Bronchial epithelial cell (primary cell): ENCODE results near the gene TCF4. TPM values are rescaled to one million over a fixed set of nuclear protein-coding genes. Genes with fewer than 3 reads are reported as not detected.

Experiments used
- DNase-seq: peaks from one replicate; pipeline ENCODE4 v3.0.0-alpha.2; 2010; ENCODE audit warnings: low read depth
- FAIRE-seq: peaks from 2 replicates; lab custom pipeline; 2011; peaks lifted over from hg19 to GRCh38; lab: Jason Lieb, UNC
- H3K27me3 ChIP-seq: 2 replicates; pipeline ENCODE4 v1.5.1; 2011; ENCODE audit warnings: low read length; ENCODE audit not compliant: control insufficient read depth, insufficient read depth
- H3K36me3 ChIP-seq: 2 replicates; pipeline ENCODE4 v1.5.1; 2011; ENCODE audit warnings: low read length; ENCODE audit not compliant: control insufficient read depth, insufficient read depth
- H3K4me3 ChIP-seq: 2 replicates; pipeline ENCODE4 v1.5.1; 2011; ENCODE audit warnings: mild to moderate bottlenecking, low read depth, low read length, control low read depth
- CTCF ChIP-seq: IDR thresholded peaks from 2 replicates; pipeline ENCODE4 v1.5.1; 2011; ENCODE audit warnings: mild to moderate bottlenecking, moderate library complexity, low read length, control low read depth, inconsistent platforms; ENCODE audit not compliant: insufficient read depth, severe bottlenecking
- total RNA-seq: library from RNA; depleted of rRNA; stranded (reverse); fragments of >200 nt; gene quantifications from 2 replicates; pipeline ENCODE4 v1.2.1, GENCODE V29; 2014

TCF4 gene
- total RNA-seq, 1 donor from 2014 or later, result 10.0 TPM

GRCh38 chr18:55385770-55386169 lies 202.2 kb downstream of the TCF4 start:
- Histone ChIP-seq H3K27me3 (no peaks in the 10 kb centered on the region), H3K4me3 (no peak overlapping the region), H3K36me3 (no peaks in the 10 kb centered on the region)
- no peak for TF ChIP-seq CTCF
- FAIRE-seq (no peak), DNase-seq (no peak)

- peak; percentile 39 for DNase-seq
- peak; percentile 77 for FAIRE-seq
Measured at GRCh38 chr18:55384551-55385275, 203.3 kb downstream of the TCF4 start.

GRCh38 chr18:55384115-55384514 lies 203.9 kb downstream of the TCF4 start:
- no peak for FAIRE-seq
- DNase-seq, result no peak
- TF ChIP-seq CTCF, result no peak
- Histone ChIP-seq H3K27me3 (no peaks in the 10 kb centered on the region), H3K4me3 (no peak overlapping the region), H3K36me3 (no peaks in the 10 kb centered on the region)

More at GRCh38 chr18:55384551-55385275, 203.3 kb downstream of the TCF4 start:
- peak; percentile 76 for TF ChIP-seq CTCF
- H3K36me3 ChIP-seq, result no peaks in the 10 kb centered on the region
- H3K4me3 ChIP-seq, result no peak overlapping the region
- H3K27me3 ChIP-seq, result no peaks in the 10 kb centered on the region

GRCh38 chr18:55382277-55382805 lies 205.7 kb downstream of the TCF4 start:
- DNase-seq, result no peak
- no peaks in the 10 kb centered on the region for H3K27me3 ChIP-seq
- FAIRE-seq, result no peak

GRCh38 chr18:55381277-55381676 lies 206.7 kb downstream of the TCF4 start:
- DNase-seq (no peak), FAIRE-seq (no peak)
- no peaks in the 10 kb centered on the region for H3K36me3 ChIP-seq
- TF ChIP-seq CTCF, result no peak
- H3K4me3 ChIP-seq, result no peak overlapping the region
- no peaks in the 10 kb centered on the region for H3K27me3 ChIP-seq

More at GRCh38 chr18:55382277-55382805, 205.7 kb downstream of the TCF4 start:
- Histone ChIP-seq H3K36me3 (no peaks in the 10 kb centered on the region), H3K4me3 (no peak overlapping the region)
- no peak for TF ChIP-seq CTCF

- no peaks in the 10 kb centered on the region for H3K27me3 ChIP-seq
- H3K4me3 ChIP-seq, result no peak overlapping the region
- no peak for TF ChIP-seq CTCF
- no peaks in the 10 kb centered on the region for H3K36me3 ChIP-seq
- FAIRE-seq, result no peak
- no peak for DNase-seq
Measured at GRCh38 chr18:55380589-55380988, 207.4 kb downstream of the TCF4 start.
